ENCODE results near the gene TCHP. TPM values are rescaled to one million over a fixed set of nuclear protein-coding genes. Genes with fewer than 3 reads are reported as not detected.

The TCHP gene
- total and polyA plus RNA-seq, 2 of the 13 experiments (the other 11 are each of a cell fraction or from before 2014, with no cell fraction given): 6.7 to 12.2 TPM

DNA sequence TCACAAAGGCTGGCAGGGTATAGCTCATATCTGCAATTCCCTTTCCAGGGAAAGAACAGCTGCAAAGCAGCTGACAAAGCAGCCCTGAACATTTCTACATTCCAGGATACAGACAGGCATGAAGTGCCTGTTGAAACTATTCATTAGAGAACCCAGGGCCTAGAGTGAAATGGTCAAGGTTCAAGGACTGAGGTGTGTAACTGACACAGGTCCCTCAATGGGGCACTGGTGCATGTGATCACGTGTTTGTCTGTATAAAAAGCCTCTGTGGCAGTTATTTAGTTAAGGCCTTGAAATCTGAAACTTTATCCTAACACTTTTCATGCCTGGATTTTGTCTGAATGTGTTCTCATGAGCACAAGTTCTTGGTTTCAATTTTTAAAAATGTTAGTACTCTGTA is 49.0 kb downstream of the TCHP start (continued):
- TF ChIP-seq, protein P1, sequence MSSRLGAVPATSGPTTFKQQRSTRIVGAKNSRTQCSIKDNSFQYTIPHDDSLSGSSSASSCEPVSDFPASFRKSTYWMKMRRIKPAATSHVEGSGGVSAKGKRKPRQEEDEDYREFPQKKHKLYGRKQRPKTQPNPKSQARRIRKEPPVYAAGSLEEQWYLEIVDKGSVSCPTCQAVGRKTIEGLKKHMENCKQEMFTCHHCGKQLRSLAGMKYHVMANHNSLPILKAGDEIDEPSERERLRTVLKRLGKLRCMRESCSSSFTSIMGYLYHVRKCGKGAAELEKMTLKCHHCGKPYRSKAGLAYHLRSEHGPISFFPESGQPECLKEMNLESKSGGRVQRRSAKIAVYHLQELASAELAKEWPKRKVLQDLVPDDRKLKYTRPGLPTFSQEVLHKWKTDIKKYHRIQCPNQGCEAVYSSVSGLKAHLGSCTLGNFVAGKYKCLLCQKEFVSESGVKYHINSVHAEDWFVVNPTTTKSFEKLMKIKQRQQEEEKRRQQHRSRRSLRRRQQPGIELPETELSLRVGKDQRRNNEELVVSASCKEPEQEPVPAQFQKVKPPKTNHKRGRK (CRISPR knock-in tag; IDR thresholded peaks at IDR 0.05): no peak
- TF ChIP-seq, protein P2, sequence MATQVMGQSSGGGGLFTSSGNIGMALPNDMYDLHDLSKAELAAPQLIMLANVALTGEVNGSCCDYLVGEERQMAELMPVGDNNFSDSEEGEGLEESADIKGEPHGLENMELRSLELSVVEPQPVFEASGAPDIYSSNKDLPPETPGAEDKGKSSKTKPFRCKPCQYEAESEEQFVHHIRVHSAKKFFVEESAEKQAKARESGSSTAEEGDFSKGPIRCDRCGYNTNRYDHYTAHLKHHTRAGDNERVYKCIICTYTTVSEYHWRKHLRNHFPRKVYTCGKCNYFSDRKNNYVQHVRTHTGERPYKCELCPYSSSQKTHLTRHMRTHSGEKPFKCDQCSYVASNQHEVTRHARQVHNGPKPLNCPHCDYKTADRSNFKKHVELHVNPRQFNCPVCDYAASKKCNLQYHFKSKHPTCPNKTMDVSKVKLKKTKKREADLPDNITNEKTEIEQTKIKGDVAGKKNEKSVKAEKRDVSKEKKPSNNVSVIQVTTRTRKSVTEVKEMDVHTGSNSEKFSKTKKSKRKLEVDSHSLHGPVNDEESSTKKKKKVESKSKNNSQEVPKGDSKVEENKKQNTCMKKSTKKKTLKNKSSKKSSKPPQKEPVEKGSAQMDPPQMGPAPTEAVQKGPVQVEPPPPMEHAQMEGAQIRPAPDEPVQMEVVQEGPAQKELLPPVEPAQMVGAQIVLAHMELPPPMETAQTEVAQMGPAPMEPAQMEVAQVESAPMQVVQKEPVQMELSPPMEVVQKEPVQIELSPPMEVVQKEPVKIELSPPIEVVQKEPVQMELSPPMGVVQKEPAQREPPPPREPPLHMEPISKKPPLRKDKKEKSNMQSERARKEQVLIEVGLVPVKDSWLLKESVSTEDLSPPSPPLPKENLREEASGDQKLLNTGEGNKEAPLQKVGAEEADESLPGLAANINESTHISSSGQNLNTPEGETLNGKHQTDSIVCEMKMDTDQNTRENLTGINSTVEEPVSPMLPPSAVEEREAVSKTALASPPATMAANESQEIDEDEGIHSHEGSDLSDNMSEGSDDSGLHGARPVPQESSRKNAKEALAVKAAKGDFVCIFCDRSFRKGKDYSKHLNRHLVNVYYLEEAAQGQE (IDR thresholded peaks at IDR 0.05; ENCODE audit: borderline replicate concordance in 1 of 2, low read depth in 1 of 2, low read length in 2 of 2): no peak
- TF ChIP-seq ZSCAN21 (CRISPR knock-in tag; IDR thresholded peaks at IDR 0.05; ENCODE audit: borderline replicate concordance) (no peak), ZNF501 (CRISPR knock-in tag; IDR thresholded peaks at IDR 0.05) (no peak), KLF12 (CRISPR knock-in tag; IDR thresholded peaks at IDR 0.05; ENCODE audit: borderline replicate concordance) (no peak), KDM6A (CRISPR knock-in tag; IDR thresholded peaks at IDR 0.05; ENCODE audit: low read depth) (peak; percentile 83), ZNF674 (CRISPR knock-in tag; IDR thresholded peaks at IDR 0.05; ENCODE audit: low read depth) (no peak), HOXA5 (CRISPR knock-in tag; IDR thresholded peaks at IDR 0.05) (no peak), TCF7 (IDR thresholded peaks at IDR 0.05; ENCODE audit: low read depth) (no peak; the same call in 1 of the 2 replicates), ATAD3A (CRISPR knock-in tag; IDR thresholded peaks at IDR 0.05) (no peak), RBM22 (optimal IDR thresholded peaks at IDR 0.05; ENCODE audit: low read length) (peak; percentile 48), CBX2 (IDR thresholded peaks at IDR 0.05; ENCODE audit: low read depth, low read length) (no peak), CBX2 (CRISPR knock-in tag; IDR thresholded peaks at IDR 0.05; ENCODE audit: low read depth) (no peak), MBNL3 (CRISPR knock-in tag; conservative IDR thresholded peaks at IDR 0.05) (no peak)
- TF ChIP-seq, protein P3, sequence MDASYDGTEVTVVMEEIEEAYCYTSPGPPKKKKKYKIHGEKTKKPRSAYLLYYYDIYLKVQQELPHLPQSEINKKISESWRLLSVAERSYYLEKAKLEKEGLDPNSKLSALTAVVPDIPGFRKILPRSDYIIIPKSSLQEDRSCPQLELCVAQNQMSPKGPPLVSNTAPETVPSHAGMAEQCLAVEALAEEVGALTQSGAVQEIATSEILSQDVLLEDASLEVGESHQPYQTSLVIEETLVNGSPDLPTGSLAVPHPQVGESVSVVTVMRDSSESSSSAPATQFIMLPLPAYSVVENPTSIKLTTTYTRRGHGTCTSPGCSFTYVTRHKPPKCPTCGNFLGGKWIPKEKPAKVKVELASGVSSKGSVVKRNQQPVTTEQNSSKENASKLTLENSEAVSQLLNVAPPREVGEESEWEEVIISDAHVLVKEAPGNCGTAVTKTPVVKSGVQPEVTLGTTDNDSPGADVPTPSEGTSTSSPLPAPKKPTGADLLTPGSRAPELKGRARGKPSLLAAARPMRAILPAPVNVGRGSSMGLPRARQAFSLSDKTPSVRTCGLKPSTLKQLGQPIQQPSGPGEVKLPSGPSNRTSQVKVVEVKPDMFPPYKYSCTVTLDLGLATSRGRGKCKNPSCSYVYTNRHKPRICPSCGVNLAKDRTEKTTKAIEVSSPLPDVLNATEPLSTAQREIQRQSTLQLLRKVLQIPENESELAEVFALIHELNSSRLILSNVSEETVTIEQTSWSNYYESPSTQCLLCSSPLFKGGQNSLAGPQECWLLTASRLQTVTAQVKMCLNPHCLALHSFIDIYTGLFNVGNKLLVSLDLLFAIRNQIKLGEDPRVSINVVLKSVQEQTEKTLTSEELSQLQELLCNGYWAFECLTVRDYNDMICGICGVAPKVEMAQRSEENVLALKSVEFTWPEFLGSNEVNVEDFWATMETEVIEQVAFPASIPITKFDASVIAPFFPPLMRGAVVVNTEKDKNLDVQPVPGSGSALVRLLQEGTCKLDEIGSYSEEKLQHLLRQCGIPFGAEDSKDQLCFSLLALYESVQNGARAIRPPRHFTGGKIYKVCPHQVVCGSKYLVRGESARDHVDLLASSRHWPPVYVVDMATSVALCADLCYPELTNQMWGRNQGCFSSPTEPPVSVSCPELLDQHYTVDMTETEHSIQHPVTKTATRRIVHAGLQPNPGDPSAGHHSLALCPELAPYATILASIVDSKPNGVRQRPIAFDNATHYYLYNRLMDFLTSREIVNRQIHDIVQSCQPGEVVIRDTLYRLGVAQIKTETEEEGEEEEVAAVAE (CRISPR knock-in tag; IDR thresholded peaks at IDR 0.05; ENCODE audit: borderline replicate concordance): no peak
- TF ChIP-seq, protein P4, sequence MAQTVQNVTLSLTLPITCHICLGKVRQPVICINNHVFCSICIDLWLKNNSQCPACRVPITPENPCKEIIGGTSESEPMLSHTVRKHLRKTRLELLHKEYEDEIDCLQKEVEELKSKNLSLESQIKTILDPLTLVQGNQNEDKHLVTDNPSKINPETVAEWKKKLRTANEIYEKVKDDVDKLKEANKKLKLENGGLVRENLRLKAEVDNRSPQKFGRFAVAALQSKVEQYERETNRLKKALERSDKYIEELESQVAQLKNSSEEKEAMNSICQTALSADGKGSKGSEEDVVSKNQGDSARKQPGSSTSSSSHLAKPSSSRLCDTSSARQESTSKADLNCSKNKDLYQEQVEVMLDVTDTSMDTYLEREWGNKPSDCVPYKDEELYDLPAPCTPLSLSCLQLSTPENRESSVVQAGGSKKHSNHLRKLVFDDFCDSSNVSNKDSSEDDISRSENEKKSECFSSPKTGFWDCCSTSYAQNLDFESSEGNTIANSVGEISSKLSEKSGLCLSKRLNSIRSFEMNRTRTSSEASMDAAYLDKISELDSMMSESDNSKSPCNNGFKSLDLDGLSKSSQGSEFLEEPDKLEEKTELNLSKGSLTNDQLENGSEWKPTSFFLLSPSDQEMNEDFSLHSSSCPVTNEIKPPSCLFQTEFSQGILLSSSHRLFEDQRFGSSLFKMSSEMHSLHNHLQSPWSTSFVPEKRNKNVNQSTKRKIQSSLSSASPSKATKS (CRISPR knock-in tag; IDR thresholded peaks at IDR 0.05): no peak

All from HepG2 (cell line).